Measurements from ENCODE around the gene TXN.

- TF ChIP-seq POLR2A (IDR thresholded peaks at IDR 0.05) (no peak), CTCF (IDR thresholded peaks at IDR 0.05) (no peak)
Measured at GRCh38 chr9:110241858-110242321, 14.4 kb downstream of the TXN start.

Measured in breast epithelium (tissue), 3 donors.